Vagina (tissue), 2 donors: Measurements from ENCODE around the gene MYZAP. TPM values are rescaled to one million over a fixed set of nuclear protein-coding genes. Genes with fewer than 3 reads are reported as not detected.

ENCODE experiments used
- DNase-seq, 2 donors: peaks; one replicate each; pipeline ENCODE4 v3.0.0-alpha.2; 2017; ENCODE audit errors: extremely low spot score in 2 of 2
- H3K27ac ChIP-seq: fragments of 200-600 bp; sonication (generic); one replicate; pipeline ENCODE4 v1.5.1; 2019
- H3K27me3 ChIP-seq: fragments of 200-600 bp; sonication (generic); one replicate; pipeline ENCODE4 v1.5.1; 2019
- H3K36me3 ChIP-seq, 2 donors: fragments of 200-600 bp; sonication (generic); one replicate each; pipeline ENCODE4 v1.5.1; 2017 to 2019
- H3K4me1 ChIP-seq: fragments of 200-600 bp; sonication (generic); one replicate; pipeline ENCODE4 v1.5.1; 2019
- H3K4me3 ChIP-seq, 2 donors: fragments of 200-600 bp; sonication (generic); 1 replicate in 1 of 2; 2 replicates in 1 of 2; pipeline ENCODE4 v1.5.1; 2016 to 2019
- H3K9me3 ChIP-seq: fragments of 200-600 bp; sonication (generic); one replicate; pipeline ENCODE4 v1.5.1; 2019
- CTCF ChIP-seq, 3 experiments: fragments of 450-650 bp in 2 of 3; fragments of 200-600 bp in 1 of 3; sonication (generic) in 1 of 3; IDR thresholded peaks; one replicate each; pipeline ENCODE4 v1.5.1; 2017 to 2019; ENCODE audit warnings: antibody characterized with exemption in 3 of 3, mild to moderate bottlenecking in 2 of 3, moderate library complexity in 2 of 3
- POLR2A ChIP-seq, 2 donors: fragments of 450-650 bp; IDR thresholded peaks; one replicate each; pipeline ENCODE4 v1.6.1; 2017; ENCODE audit warnings: antibody characterized with exemption in 2 of 2, mild to moderate bottlenecking in 2 of 2, moderate library complexity in 2 of 2
- POLR2AphosphoS5 ChIP-seq, 2 donors: sonication (generic); formaldehyde crosslinking; IDR thresholded peaks; one replicate each; pipeline ENCODE4 v1.9.0; 2017; ENCODE audit warnings: antibody characterized with exemption in 2 of 2, mild to moderate bottlenecking in 2 of 2, low read depth in 1 of 2; ENCODE audit not compliant: insufficient read depth in 1 of 2
- intact Hi-C: fragments of 100-400 bp; cut with DNase I; formaldehyde crosslinking; loops from one replicate; pipeline ENCODE4 v1.15.1; 2023
- total RNA-seq: library from RNA; depleted of rRNA; stranded (reverse); fragments of >200 nt; gene quantifications from one replicate; pipeline ENCODE4 v1.2.3, GENCODE V29; 2016

The MYZAP gene
- total RNA-seq, 1 donor from 2014 or later: 15.2 TPM

- intact Hi-C loops: no loop called here
- Histone ChIP-seq H3K27me3 (no peaks in the 10 kb centered on the region), H3K27ac (no peak overlapping the region), H3K9me3 (no peaks in the 10 kb centered on the region), H3K36me3 (peaks cover 0 to under 1% of the 10 kb centered on the region in 2 donors), H3K4me3 (no peak overlapping the region), H3K4me1 (peaks cover 40% of the 10 kb centered on the region)
- no peak for DNase-seq
- TF ChIP-seq POLR2A (IDR thresholded peaks at IDR 0.05) (no peak), POLR2AphosphoS5 (IDR thresholded peaks at IDR 0.05; ENCODE audit: insufficient read depth in 1 of 2, low read depth in 1 of 2) (no peak), CTCF (IDR thresholded peaks at IDR 0.05) (no peak)
Observed at GRCh38 chr15:57552678-57553334, 38.9 kb upstream of the MYZAP start.

GRCh38 chr15:57553526-57553925 is 38.2 kb upstream of the MYZAP start:
- TF ChIP-seq POLR2AphosphoS5 (IDR thresholded peaks at IDR 0.05; ENCODE audit: insufficient read depth in 1 of 2, low read depth in 1 of 2) (no peak), CTCF (IDR thresholded peaks at IDR 0.05) (no peak), POLR2A (IDR thresholded peaks at IDR 0.05) (no peak)
- H3K9me3 ChIP-seq: no peaks in the 10 kb centered on the region
- no peak for DNase-seq
- no peak overlapping the region for H3K27ac ChIP-seq
- intact Hi-C loops: no loop called here
- no peak overlapping the region for H3K4me3 ChIP-seq
- H3K27me3 ChIP-seq: no peaks in the 10 kb centered on the region
- H3K4me1 ChIP-seq: peaks cover 40% of the 10 kb centered on the region
- no peaks in the 10 kb centered on the region for H3K36me3 ChIP-seq

- Histone ChIP-seq H3K27ac (no peak overlapping the region), H3K36me3 (no peaks in the 10 kb centered on the region), H3K4me1 (peaks cover 35% of the 10 kb centered on the region), H3K4me3 (no peak overlapping the region), H3K27me3 (no peaks in the 10 kb centered on the region), H3K9me3 (no peaks in the 10 kb centered on the region)
- intact Hi-C loops: no loop called here
- TF ChIP-seq POLR2AphosphoS5 (IDR thresholded peaks at IDR 0.05; ENCODE audit: insufficient read depth in 1 of 2, low read depth in 1 of 2): no peak
- TF ChIP-seq POLR2A (IDR thresholded peaks at IDR 0.05): no peak
- no peak for TF ChIP-seq CTCF (IDR thresholded peaks at IDR 0.05)
- no peak for DNase-seq
Observed at GRCh38 chr15:57554063-57554811, 37.5 kb upstream of the MYZAP start.

- Histone ChIP-seq H3K27me3 (no peaks in the 10 kb centered on the region), H3K36me3 (no peaks in the 10 kb centered on the region), H3K4me3 (no peak overlapping the region), H3K9me3 (no peaks in the 10 kb centered on the region), H3K27ac (no peak overlapping the region), H3K4me1 (peaks cover 31% of the 10 kb centered on the region)
- TF ChIP-seq POLR2AphosphoS5 (IDR thresholded peaks at IDR 0.05; ENCODE audit: insufficient read depth in 1 of 2, low read depth in 1 of 2): no peak
- TF ChIP-seq POLR2A (IDR thresholded peaks at IDR 0.05): no peak
- no peak for TF ChIP-seq CTCF (IDR thresholded peaks at IDR 0.05)
- DNase-seq: no peak
- intact Hi-C loops: no loop called here
Observed at GRCh38 chr15:57554812-57555179, 36.9 kb upstream of the MYZAP start.

- no peak overlapping the region for H3K4me3 ChIP-seq
- intact Hi-C loops: no loop called here
- H3K36me3 ChIP-seq: no peaks in the 10 kb centered on the region
- no peak for TF ChIP-seq CTCF (IDR thresholded peaks at IDR 0.05)
- TF ChIP-seq POLR2A (IDR thresholded peaks at IDR 0.05): no peak
- peaks cover 31% of the 10 kb centered on the region for H3K4me1 ChIP-seq
- no peak overlapping the region for H3K27ac ChIP-seq
- DNase-seq: no peak
- H3K27me3 ChIP-seq: no peaks in the 10 kb centered on the region
- no peaks in the 10 kb centered on the region for H3K9me3 ChIP-seq
Observed at GRCh38 chr15:57555270-57555669, 36.4 kb upstream of the MYZAP start.
